VCaP (cell line): ENCODE data around the gene PFKP.

ENCODE experiments used
- H3K27ac ChIP-seq: fragments of 450-650 bp; 2 replicates; pipeline ENCODE4 v1.5.1; 2017
- CTCF ChIP-seq: fragments of 450-650 bp; conservative IDR thresholded peaks from 2 replicates; pipeline ENCODE4 v1.5.1; 2017; ENCODE audit warnings: mild to moderate bottlenecking, moderate library complexity

The PFKP gene

DNA sequence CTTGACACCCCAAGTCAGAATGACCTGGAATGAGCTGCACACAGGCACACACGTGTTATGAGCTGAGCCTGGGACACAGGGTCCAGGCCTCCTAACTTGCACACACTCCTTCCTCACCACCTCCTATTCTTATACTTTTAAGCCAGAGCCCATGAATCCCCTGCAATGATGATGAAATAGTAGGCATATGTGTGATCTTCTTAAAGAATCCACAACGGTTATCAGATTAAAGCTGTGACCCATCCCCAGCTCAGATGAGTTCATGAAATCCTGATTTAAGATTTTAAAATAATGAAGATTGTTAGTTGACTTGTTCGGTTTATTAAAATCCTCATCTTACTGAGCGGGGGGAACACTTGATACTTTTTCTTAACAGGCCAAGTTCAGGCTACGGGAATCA lies 66.6 kb downstream of the PFKP start:
- no peak for TF ChIP-seq CTCF
- H3K27ac ChIP-seq, result no peak overlapping the region

GRCh38 chr10:3135006-3135405 lies 67.7 kb downstream of the PFKP start:
- no peak for TF ChIP-seq CTCF
- peak overlapping the region; percentile 52; the same call in 1 of the 2 replicates for H3K27ac ChIP-seq

GRCh38 chr10:3136336-3136735 lies 69.0 kb downstream of the PFKP start:
- TF ChIP-seq CTCF, result no peak
- H3K27ac ChIP-seq, result peak overlapping the region; percentile 52

DNA sequence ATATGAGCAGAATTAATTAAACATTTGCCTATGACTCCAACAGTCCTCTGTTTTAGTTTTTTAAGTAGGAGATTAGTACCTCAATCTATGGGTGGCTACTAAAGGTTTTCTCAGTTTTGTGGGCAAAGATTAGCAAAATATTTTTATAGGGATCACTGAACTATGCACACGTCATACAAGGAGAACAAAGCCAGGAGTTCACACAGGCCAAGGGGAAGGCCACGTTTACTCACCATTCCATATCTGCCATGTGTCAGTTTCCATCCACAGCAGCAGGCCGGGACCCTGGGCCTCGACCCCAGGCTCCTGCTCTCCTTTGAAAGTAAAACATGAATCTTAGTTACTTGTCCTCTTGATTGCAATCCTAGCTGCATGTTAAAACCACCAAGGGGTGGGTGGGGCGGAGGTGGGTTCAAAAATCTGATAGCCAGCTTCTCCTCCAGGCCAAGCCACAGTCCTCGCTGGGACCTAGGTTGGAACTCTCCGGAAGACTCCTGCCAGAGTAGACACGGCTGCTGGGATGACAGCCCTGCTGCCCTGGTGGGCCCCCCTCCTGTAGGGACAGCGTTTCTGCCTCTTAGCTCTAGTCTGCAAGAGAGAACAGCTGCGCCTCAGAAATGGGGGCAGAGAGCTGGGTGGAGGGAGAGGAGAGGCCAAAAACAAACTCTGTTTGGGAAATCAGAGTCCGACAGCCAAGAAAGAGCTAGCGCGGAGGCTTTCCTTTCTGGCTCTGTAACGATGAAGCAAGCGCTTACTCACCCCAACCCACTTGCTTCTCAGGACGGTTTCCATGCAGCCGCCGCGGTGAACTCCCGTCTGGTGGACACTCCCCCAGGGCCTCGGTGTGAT lies 69.6 kb downstream of the PFKP start:
- TF ChIP-seq CTCF, result no peak
- peak overlapping the region; percentile 52 for H3K27ac ChIP-seq

DNA sequence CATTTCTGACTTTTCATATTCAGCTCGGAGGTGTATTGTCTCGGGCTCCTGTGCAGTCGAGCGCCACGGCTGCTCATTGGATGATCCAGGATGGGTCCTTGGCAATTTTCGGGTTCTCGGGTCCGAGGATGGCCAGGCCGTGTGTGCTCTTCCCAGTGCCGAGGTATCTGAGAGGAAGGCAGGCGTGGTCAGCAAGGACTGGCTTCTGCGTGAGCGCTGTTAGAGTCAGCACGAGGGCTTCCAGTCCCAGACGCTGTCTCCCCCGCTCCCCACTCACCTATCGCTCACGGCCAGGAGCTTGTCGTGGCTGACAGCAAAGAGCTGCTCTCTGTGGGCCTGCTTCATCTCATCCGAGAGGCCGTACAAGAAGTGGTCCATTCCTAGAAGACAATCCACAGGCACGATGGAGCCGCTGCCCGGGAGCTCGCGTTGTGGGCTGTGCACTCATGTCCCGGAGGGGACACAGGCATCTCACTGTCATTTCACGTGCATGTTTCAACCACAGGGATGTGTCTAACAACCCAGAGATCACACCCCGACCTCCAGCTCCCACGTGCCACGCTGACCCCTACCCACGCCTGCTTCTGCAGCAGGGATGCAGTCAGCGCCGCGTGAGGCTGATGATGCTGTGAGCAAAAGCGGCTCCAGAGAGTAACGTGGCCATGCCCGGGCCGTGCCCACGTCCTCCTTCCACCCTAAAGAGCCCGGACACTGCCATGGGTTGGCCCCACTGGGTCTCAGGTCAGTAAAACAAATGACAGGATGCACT lies 70.8 kb downstream of the PFKP start:
- no peak overlapping the region for H3K27ac ChIP-seq
- TF ChIP-seq CTCF, result no peak

GRCh38 chr10:3139216-3139910 lies 72.0 kb downstream of the PFKP start:
- TF ChIP-seq CTCF, result no peak

GRCh38 chr10:3140280-3140679 lies 72.9 kb downstream of the PFKP start:
- H3K27ac ChIP-seq, result peak overlapping the region; percentile 42
- TF ChIP-seq CTCF, result no peak

More at GRCh38 chr10:3139216-3139910, 72.0 kb downstream of the PFKP start:
- H3K27ac ChIP-seq, result peak overlapping the region; percentile 42
